ENCODE results near the gene SEMA5A.

SEMA5A gene

GRCh38 chr5:9479990-9480389 is 65.9 kb downstream of the SEMA5A start:
- Histone ChIP-seq H3K36me3 (ENCODE audit: control insufficient read depth in 2 of 2, insufficient read depth in 2 of 2, low read length in 2 of 2) (peaks cover 0 to 4% of the 10 kb centered on the region in 2 donors), H3K27ac (ENCODE audit: low read depth in 2 of 2, low read length in 2 of 2) (no peak overlapping the region), H3K9me3 (ENCODE audit: control insufficient read depth in 2 of 2, low read length in 2 of 2) (peaks cover 0 to 5% of the 10 kb centered on the region in 2 donors), H3K9ac (ENCODE audit: low read depth in 1 of 2, low read length in 2 of 2) (no peak overlapping the region), H3K27me3 (ENCODE audit: control insufficient read depth in 2 of 2, insufficient read depth in 2 of 2, low read length in 2 of 2) (no peaks in the 10 kb centered on the region), H3K4me3 (ENCODE audit: low read length in 2 of 2) (no peak overlapping the region), H3K4me1 (ENCODE audit: control insufficient read depth in 2 of 2, insufficient read depth in 2 of 2, low read length in 2 of 2) (no peaks in the 10 kb centered on the region)

GRCh38 chr5:9479361-9479760 is 66.5 kb downstream of the SEMA5A start:
- H3K27ac ChIP-seq (ENCODE audit: low read depth in 2 of 2, low read length in 2 of 2) = no peak overlapping the region
- H3K9me3 ChIP-seq (ENCODE audit: control insufficient read depth in 2 of 2, low read length in 2 of 2) = peaks cover 0 to 5% of the 10 kb centered on the region in 2 donors
- H3K4me1 ChIP-seq (ENCODE audit: control insufficient read depth in 2 of 2, insufficient read depth in 2 of 2, low read length in 2 of 2) = no peaks in the 10 kb centered on the region
- H3K36me3 ChIP-seq (ENCODE audit: control insufficient read depth in 2 of 2, insufficient read depth in 2 of 2, low read length in 2 of 2) = peaks cover 0 to 4% of the 10 kb centered on the region in 2 donors
- no peaks in the 10 kb centered on the region for H3K27me3 ChIP-seq (ENCODE audit: control insufficient read depth in 2 of 2, insufficient read depth in 2 of 2, low read length in 2 of 2)
- no peak overlapping the region for H3K9ac ChIP-seq (ENCODE audit: low read depth in 1 of 2, low read length in 2 of 2)
- no peak overlapping the region for H3K4me3 ChIP-seq (ENCODE audit: low read length in 2 of 2)

DNA sequence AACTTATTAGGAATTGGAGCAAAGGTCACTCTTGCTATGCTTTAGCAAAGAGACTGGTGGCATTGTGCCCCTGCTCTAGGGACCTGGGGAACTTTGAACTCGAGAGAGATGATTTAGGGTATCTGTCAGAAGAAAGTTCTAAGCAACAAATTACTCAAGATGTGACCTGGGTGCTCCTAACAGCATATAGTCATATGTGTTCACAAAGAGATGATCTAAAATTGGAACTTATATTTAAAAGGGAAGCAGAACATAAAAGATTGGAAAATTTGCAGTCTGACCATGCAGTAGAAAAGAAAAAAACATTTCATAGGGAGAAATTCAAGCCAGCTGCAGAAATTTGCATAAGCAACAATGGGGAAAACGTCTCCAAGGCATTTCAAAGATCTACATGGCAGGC is 68.3 kb downstream of the SEMA5A start:
- no peaks in the 10 kb centered on the region for H3K27me3 ChIP-seq (ENCODE audit: control insufficient read depth in 2 of 2, insufficient read depth in 2 of 2, low read length in 2 of 2)
- H3K27ac ChIP-seq (ENCODE audit: low read depth in 2 of 2, low read length in 2 of 2) = no peak overlapping the region
- H3K9me3 ChIP-seq (ENCODE audit: control insufficient read depth in 2 of 2, low read length in 2 of 2) = peaks cover 0 to 5% of the 10 kb centered on the region in 2 donors
- peaks cover 0 to 4% of the 10 kb centered on the region in 2 donors for H3K36me3 ChIP-seq (ENCODE audit: control insufficient read depth in 2 of 2, insufficient read depth in 2 of 2, low read length in 2 of 2)
- H3K9ac ChIP-seq (ENCODE audit: low read depth in 1 of 2, low read length in 2 of 2) = no peak overlapping the region
- no peak overlapping the region for H3K4me3 ChIP-seq (ENCODE audit: low read length in 2 of 2)
- H3K4me1 ChIP-seq (ENCODE audit: control insufficient read depth in 2 of 2, insufficient read depth in 2 of 2, low read length in 2 of 2) = no peaks in the 10 kb centered on the region

DNA sequence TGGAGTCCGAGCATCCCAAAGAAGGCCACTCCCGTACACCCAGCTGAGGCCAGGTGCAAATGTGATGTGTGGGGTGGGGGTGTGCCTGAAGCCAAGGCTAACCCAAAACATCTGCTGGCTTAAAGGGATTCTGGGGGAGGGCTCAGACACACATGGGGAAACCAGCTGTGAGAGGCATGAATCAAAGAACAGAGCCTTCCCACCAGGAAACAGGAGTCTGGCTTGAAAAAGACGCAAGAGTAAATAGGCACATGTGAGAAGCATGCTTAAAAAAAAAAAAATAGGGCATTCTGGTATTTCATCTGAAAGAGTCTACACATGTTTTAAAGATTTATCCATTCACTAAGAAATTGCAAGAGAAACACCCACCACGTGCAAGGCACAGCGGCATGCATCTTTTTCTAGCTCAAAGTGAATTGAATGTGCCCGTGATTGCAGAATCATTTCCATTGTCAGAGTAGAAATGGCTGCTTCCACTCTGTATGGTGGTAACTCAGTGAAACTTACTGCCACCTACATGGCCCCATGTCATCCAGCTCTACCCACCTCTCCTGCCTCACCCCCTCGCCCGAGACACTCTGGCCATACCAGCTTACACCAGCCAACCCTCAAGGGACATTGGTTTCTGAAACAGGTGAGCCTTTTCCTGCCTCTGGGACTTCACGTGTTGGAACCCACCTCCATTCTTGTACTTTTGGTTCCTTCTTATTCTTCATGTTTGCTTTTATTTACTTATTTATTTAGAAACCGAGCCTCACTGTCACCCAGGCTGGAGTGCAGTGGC is 71.5 kb downstream of the SEMA5A start:
- H3K9ac ChIP-seq (ENCODE audit: low read depth in 1 of 2, low read length in 2 of 2) = no peak overlapping the region
- no peaks in the 10 kb centered on the region for H3K4me1 ChIP-seq (ENCODE audit: control insufficient read depth in 2 of 2, insufficient read depth in 2 of 2, low read length in 2 of 2)
- no peaks in the 10 kb centered on the region for H3K27me3 ChIP-seq (ENCODE audit: control insufficient read depth in 2 of 2, insufficient read depth in 2 of 2, low read length in 2 of 2)
- H3K36me3 ChIP-seq (ENCODE audit: control insufficient read depth in 2 of 2, insufficient read depth in 2 of 2, low read length in 2 of 2) = peaks cover 0 to 4% of the 10 kb centered on the region in 2 donors
- H3K27ac ChIP-seq (ENCODE audit: low read depth in 2 of 2, low read length in 2 of 2) = no peak overlapping the region
- peaks cover 0 to 3% of the 10 kb centered on the region in 2 donors for H3K9me3 ChIP-seq (ENCODE audit: control insufficient read depth in 2 of 2, low read length in 2 of 2)
- no peak overlapping the region for H3K4me3 ChIP-seq (ENCODE audit: low read length in 2 of 2)

- Histone ChIP-seq H3K36me3 (ENCODE audit: control insufficient read depth in 2 of 2, insufficient read depth in 2 of 2, low read length in 2 of 2) (peaks cover 0 to 4% of the 10 kb centered on the region in 2 donors), H3K9ac (ENCODE audit: low read depth in 1 of 2, low read length in 2 of 2) (no peak overlapping the region), H3K4me3 (ENCODE audit: low read length in 2 of 2) (no peak overlapping the region), H3K9me3 (ENCODE audit: control insufficient read depth in 2 of 2, low read length in 2 of 2) (peaks cover 0 to 3% of the 10 kb centered on the region in 2 donors), H3K4me1 (ENCODE audit: control insufficient read depth in 2 of 2, insufficient read depth in 2 of 2, low read length in 2 of 2) (no peaks in the 10 kb centered on the region), H3K27ac (ENCODE audit: low read depth in 2 of 2, low read length in 2 of 2) (no peak overlapping the region), H3K27me3 (ENCODE audit: control insufficient read depth in 2 of 2, insufficient read depth in 2 of 2, low read length in 2 of 2) (no peaks in the 10 kb centered on the region)
Observed at GRCh38 chr5:9473624-9474023, 72.3 kb downstream of the SEMA5A start.

- H3K36me3 ChIP-seq (ENCODE audit: control insufficient read depth in 2 of 2, insufficient read depth in 2 of 2, low read length in 2 of 2) = no peaks in the 10 kb centered on the region
- no peaks in the 10 kb centered on the region for H3K9me3 ChIP-seq (ENCODE audit: control insufficient read depth in 2 of 2, low read length in 2 of 2)
- H3K4me3 ChIP-seq (ENCODE audit: low read length in 2 of 2) = no peak overlapping the region
- no peak overlapping the region for H3K27ac ChIP-seq (ENCODE audit: low read depth in 2 of 2, low read length in 2 of 2)
- no peaks in the 10 kb centered on the region for H3K4me1 ChIP-seq (ENCODE audit: control insufficient read depth in 2 of 2, insufficient read depth in 2 of 2, low read length in 2 of 2)
- H3K9ac ChIP-seq (ENCODE audit: low read depth in 1 of 2, low read length in 2 of 2) = no peak overlapping the region
- no peaks in the 10 kb centered on the region for H3K27me3 ChIP-seq (ENCODE audit: control insufficient read depth in 2 of 2, insufficient read depth in 2 of 2, low read length in 2 of 2)
Observed at GRCh38 chr5:9470410-9470809, 75.5 kb downstream of the SEMA5A start.

DNA sequence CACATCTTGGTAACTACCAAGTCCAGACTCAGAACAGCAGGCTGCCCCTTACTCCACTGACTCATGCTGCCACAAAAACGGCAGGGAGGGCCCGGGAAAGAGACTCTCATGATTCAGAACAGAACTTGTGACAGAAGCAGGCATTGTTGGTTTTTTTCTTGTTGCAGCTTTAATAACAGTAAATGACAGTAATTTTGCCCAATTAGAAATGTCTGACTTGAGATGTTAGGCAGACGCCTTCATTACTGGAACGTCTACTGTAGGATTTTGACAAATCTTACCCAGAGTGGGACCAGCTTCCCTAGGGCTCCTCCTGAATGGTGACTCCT is 77.9 kb downstream of the SEMA5A start:
- no peak overlapping the region for H3K9ac ChIP-seq (ENCODE audit: low read depth in 1 of 2, low read length in 2 of 2)
- H3K9me3 ChIP-seq (ENCODE audit: control insufficient read depth in 2 of 2, low read length in 2 of 2) = no peaks in the 10 kb centered on the region
- no peak overlapping the region for H3K27ac ChIP-seq (ENCODE audit: low read depth in 2 of 2, low read length in 2 of 2)
- H3K27me3 ChIP-seq (ENCODE audit: control insufficient read depth in 2 of 2, insufficient read depth in 2 of 2, low read length in 2 of 2) = no peaks in the 10 kb centered on the region
- H3K4me1 ChIP-seq (ENCODE audit: control insufficient read depth in 2 of 2, insufficient read depth in 2 of 2, low read length in 2 of 2) = no peaks in the 10 kb centered on the region
- no peak overlapping the region for H3K4me3 ChIP-seq (ENCODE audit: low read length in 2 of 2)
- no peaks in the 10 kb centered on the region for H3K36me3 ChIP-seq (ENCODE audit: control insufficient read depth in 2 of 2, insufficient read depth in 2 of 2, low read length in 2 of 2)

- no peak overlapping the region for H3K4me3 ChIP-seq (ENCODE audit: low read length in 2 of 2)
- no peak overlapping the region for H3K9ac ChIP-seq (ENCODE audit: low read depth in 1 of 2, low read length in 2 of 2)
- no peak overlapping the region for H3K27ac ChIP-seq (ENCODE audit: low read depth in 2 of 2, low read length in 2 of 2)
- no peaks in the 10 kb centered on the region for H3K9me3 ChIP-seq (ENCODE audit: control insufficient read depth in 2 of 2, low read length in 2 of 2)
- no peaks in the 10 kb centered on the region for H3K36me3 ChIP-seq (ENCODE audit: control insufficient read depth in 2 of 2, insufficient read depth in 2 of 2, low read length in 2 of 2)
- H3K27me3 ChIP-seq (ENCODE audit: control insufficient read depth in 2 of 2, insufficient read depth in 2 of 2, low read length in 2 of 2) = no peaks in the 10 kb centered on the region
- no peaks in the 10 kb centered on the region for H3K4me1 ChIP-seq (ENCODE audit: control insufficient read depth in 2 of 2, insufficient read depth in 2 of 2, low read length in 2 of 2)
Observed at GRCh38 chr5:9467199-9468059, 78.4 kb downstream of the SEMA5A start.

DNA sequence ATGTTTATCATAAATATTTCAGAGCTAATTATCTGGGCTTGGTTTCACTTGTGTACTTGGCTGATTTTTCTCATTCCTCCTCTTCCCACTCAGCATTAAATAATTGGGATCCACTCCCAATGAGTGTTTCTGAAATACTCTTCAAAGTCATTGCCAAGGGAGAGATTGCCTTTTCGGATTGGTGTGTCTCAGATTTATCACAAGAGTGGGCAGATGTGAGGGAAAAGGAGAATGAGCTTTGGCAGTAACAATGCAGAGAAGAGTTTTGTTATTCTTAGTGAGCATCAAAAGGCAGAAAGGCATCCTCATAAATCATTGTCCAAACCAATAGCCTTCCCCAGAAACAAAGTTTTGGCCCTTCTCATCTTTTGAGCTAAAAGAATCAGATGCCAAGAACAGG is 79.2 kb downstream of the SEMA5A start:
- H3K4me3 ChIP-seq (ENCODE audit: low read length in 2 of 2) = no peak overlapping the region
- H3K36me3 ChIP-seq (ENCODE audit: control insufficient read depth in 2 of 2, insufficient read depth in 2 of 2, low read length in 2 of 2) = no peaks in the 10 kb centered on the region
- H3K27me3 ChIP-seq (ENCODE audit: control insufficient read depth in 2 of 2, insufficient read depth in 2 of 2, low read length in 2 of 2) = no peaks in the 10 kb centered on the region
- no peak overlapping the region for H3K9ac ChIP-seq (ENCODE audit: low read depth in 1 of 2, low read length in 2 of 2)
- no peak overlapping the region for H3K27ac ChIP-seq (ENCODE audit: low read depth in 2 of 2, low read length in 2 of 2)
- no peaks in the 10 kb centered on the region for H3K9me3 ChIP-seq (ENCODE audit: control insufficient read depth in 2 of 2, low read length in 2 of 2)
- H3K4me1 ChIP-seq (ENCODE audit: control insufficient read depth in 2 of 2, insufficient read depth in 2 of 2, low read length in 2 of 2) = no peaks in the 10 kb centered on the region

DNA sequence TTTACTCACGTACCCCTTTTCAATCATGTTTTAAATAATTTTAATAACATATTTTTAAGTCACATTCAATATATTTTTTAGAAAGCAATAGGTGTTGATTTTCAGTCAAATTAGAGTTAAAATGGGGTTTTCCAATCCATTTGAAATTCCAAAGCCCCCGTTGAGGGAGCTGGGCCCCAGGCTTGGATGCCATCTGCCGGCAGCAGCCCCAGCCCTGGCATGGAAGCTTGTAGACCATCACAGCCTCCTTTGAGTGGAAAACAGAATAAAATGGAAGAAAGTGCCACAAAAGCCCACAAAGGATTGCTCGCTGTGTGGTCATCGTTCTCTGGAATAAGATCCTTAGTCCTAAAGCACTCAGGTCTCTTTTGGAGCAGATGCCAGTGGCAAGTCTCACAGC is 81.4 kb downstream of the SEMA5A start:
- H3K27me3 ChIP-seq (ENCODE audit: control insufficient read depth in 2 of 2, insufficient read depth in 2 of 2, low read length in 2 of 2) = no peaks in the 10 kb centered on the region
- no peaks in the 10 kb centered on the region for H3K36me3 ChIP-seq (ENCODE audit: control insufficient read depth in 2 of 2, insufficient read depth in 2 of 2, low read length in 2 of 2)
- no peak overlapping the region for H3K4me3 ChIP-seq (ENCODE audit: low read length in 2 of 2)
- H3K27ac ChIP-seq (ENCODE audit: low read depth in 2 of 2, low read length in 2 of 2) = no peak overlapping the region
- no peak overlapping the region for H3K9ac ChIP-seq (ENCODE audit: low read depth in 1 of 2, low read length in 2 of 2)
- H3K9me3 ChIP-seq (ENCODE audit: control insufficient read depth in 2 of 2, low read length in 2 of 2) = no peaks in the 10 kb centered on the region
- H3K4me1 ChIP-seq (ENCODE audit: control insufficient read depth in 2 of 2, insufficient read depth in 2 of 2, low read length in 2 of 2) = no peaks in the 10 kb centered on the region

Data from mucosa of rectum (tissue), 2 donors.